Endometrial microvascular endothelial cells (primary cell): ENCODE measurements around the gene ALPL. TPM values are rescaled to one million over a fixed set of nuclear protein-coding genes. Genes with fewer than 3 reads are reported as not detected.

Source experiments
- in situ Hi-C: cut with HindIII; loops from 2 replicates; pipeline ENCODE4 v1.10.0; 2017; ENCODE audit warnings: low sequenced_read_pairs, low pct_unique_long_range_greater_than_20kb; ENCODE audit errors: inconsistent ontology term
- total RNA-seq: library from RNA; depleted of rRNA; stranded (reverse); fragments of >200 nt; gene quantifications from one replicate; pipeline ENCODE4 v1.2.3, GENCODE V29; 2015; ENCODE audit errors: inconsistent ontology term

ALPL gene
- total RNA-seq, 1 donor from 2014 or later, result not detected

DNA sequence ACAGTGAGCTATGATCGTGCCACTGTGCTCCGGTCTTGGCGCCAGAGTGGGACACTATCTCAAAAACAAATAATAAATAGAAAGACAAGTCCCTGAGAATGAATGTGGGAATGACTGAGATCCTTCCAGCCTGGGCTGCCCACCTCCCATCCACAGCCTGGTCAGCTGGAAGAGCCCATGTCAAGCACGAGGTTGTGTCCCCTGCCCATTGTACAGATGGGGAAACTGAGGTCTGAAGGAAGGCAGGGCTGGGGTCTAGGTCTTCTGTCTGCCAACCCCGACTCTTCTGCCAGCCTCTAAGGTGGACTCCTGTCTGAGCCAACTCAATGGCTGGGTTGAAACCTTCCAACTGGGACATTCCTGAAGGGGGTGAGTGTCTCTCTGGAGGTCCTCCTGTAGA is 80.4 kb downstream of the ALPL start:
- in situ Hi-C loops, result no loop called here

DNA sequence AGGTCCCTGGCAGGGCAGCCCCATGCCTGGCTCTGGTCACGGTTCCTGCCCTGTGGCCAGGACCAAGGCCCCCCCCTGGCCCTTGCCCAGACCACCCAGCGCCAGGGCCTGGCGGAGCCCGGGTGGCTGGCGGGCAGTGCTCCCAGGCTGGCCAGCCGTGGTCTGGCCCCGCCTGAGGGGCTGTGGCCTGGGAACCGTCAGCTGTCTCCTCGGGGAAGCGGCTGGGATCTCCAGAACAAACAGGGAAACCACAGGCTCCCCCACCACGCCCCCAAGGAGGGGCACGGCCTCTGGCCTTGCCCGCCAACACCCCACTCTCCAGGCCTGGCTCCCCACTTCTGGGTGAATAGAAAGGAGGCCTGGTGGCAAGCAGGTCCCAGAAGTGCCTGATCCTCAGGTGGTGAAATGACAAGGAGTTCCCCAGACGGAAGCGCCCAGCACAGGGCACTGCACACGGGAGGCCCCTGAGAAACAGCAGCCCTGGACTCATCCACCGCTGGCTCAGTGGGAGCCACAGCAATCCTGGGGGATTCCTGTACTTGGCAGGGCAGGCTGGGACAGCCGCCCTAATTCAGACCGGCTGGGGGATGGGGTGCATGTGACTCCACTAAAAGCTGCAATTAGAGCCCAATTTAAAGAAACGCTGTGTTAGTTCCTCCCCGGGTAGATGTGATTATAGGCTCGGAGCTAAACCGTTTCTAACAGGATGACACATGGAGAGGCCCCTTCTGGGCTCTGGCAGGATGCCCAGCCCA is 81.1 kb downstream of the ALPL start:
- in situ Hi-C loops, result no loop called here

DNA sequence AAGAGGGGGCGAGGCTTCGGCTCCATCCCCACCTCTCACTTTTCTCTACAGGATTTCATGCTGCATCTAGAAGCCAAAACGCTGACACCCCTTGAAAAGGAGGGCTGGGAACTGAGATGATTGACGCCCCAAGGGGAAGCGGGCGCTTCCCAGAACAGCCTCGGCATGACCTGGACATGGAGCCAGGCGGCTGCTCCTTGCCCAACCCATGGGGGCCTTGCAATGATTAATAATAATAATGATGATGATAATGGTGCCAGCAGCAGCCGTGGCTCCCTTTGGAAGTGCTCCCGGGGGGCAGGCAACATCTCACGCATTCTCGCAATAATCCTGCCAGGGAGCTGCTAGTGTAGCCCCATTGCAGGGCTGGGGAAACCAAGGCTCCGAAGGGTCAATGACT is 81.7 kb downstream of the ALPL start:
- in situ Hi-C loops, result no loop called here

DNA sequence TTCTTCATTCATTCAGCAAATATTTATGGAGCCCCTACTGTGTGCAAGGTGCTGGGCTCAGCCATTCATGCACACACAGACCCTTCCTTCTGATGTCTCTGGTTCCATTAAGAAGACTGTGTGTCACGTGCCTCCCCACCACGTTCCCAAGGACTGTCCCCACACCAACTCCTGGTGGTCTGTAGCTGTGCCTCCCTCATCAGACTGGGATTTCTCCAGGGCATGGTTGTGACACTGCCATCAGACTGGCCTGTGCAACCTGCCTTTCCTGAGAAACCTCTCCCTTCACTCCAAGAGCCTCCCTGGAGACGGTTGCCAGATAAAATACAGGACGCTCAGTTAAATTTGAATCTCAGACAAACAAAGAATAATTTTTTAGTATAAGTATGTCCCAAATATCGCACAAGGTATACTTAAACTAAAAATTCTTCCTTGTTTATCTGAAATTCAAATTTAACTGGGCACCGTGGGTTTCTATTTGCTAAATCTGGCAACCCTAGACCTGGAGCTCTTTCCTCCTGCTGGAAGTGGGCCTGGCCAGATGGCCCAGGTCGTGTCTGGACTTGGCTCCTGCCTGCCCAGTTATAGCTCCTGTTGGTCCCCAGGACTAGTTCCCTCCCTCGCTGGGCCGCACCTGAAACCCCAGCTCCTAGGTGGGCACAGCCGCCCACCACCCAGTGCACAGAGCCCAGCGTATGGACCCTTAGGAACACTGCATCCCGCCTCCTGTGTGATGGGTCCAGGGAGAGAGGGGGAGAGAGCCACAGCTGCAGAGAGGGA is 83.1 kb downstream of the ALPL start:
- in situ Hi-C loops, result no loop called here

DNA sequence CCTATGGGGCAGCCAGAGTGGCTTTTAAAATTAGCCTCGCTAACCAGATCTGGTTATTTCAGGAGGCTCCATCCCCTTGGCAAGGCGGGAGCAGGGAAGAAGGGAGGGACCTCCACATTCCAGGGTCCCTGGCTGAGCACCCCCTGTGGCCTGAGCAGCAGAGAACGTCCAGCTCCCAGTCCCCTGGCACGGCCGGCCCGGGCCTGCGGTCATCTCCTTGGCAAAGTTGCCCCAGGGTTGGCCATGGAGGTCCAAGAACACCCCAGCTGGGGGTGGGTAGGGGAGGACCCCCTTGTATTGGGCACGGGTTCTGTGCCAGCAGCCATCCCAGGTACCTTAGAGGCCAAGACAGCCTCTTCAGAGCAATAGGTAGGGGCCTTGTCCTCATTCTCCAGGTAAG is 84.0 kb downstream of the ALPL start:
- in situ Hi-C loops, result no loop called here

DNA sequence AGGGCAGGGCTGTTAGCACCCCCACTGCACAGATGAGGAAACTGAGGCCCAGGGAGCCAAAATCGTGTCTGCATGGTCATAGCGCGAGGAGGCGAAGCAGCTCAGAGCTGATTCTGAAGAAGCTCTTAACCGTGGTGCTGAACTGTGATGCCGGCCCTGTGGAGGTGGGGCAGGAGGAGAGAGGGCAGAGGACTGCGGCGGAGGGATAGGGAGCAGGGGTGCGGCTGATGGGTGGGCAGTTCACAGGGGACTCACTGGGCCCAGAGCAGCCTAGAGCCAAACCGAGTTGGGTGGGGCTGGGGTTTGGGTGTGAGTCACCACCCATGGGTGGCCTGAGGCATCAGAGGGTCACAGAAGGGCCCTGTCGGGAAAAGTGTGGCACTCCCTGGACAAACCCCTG is 85.3 kb downstream of the ALPL start:
- in situ Hi-C loops, result no loop called here

DNA sequence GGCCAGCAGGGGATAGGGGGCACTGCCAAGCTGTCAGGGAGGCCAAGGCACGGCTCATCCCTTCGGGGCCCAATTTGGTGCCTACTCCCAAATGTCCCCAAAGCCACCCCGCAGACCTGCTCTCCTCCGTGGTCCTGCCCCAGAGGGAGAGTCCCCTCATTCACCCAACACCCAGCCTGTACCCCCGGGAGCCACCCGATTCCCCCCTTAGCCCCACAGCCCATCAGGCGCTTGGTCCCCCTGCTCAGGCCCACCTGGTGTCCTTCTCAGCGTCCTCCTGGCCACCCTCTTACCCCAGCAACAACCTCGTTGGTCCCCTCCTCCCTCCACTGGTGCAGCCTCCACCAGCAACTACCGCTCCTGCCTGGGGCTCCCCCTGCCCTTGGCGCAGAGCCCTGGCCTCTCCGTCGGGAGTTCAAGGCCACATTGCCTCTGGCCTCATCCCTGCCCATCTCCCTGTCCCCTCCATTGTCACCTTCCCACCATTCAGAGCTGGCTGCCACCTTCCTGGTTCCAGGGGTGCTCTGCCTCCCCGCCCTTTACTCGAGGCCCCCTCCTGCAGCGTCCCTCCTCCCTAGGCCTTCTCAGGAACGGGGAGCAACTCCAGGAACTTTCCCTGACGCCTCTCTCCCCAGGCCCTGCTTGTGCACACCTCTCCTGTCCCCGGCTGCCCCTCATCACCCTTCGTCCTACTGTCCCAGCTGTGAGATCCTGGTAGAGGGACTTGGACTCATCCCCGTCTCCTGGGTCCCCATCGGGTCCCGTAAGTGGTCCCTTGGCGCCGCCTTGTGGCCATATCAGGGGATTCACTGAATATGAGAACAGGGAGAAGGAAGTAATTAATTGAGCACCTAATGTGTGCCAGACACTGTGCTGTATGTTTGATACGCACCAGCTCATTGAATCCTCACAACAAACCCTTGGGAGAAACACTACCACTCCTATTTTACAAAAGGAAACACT is 86.0 kb downstream of the ALPL start:
- in situ Hi-C loops, result no loop called here

DNA sequence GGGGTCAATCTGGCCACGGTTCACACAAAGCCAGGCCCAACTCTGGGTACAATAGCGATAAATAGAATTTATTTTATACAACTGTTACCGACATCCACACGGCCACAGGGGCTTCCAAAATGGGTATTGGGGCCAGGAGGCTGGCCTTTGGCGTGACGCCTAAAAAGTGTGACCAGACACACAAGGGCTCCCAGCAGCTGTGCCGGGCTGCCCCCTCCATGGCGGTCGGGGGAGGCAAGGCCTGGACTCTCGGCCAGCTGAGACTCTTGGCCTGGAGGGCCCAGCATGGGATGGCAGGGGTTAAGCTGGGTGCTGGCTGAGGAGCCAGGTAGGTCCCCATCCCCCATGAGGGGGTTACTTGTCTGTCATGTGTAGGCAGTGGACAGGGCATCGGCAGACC is 87.0 kb downstream of the ALPL start:
- in situ Hi-C loops, result no loop called here

DNA sequence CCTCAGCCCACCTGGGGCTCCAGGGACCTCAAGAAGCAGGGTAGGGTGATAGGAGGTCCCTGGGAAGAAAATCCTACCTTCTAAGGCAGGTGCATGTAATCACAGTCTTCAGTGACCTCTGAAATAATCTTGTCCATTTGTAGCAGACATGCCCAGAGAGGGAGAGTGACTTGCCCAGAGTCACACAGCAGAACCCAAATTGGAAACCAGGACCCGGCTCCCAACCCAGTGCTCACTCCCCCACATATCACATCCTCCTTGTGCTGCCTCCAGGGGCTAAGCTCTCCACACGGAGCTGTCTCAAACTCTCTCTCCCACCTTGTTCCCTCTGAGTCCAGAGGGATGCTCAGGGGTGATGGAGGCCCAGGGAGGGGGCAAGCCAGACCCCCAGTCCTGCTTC is 87.4 kb downstream of the ALPL start:
- in situ Hi-C loops, result no loop called here

DNA sequence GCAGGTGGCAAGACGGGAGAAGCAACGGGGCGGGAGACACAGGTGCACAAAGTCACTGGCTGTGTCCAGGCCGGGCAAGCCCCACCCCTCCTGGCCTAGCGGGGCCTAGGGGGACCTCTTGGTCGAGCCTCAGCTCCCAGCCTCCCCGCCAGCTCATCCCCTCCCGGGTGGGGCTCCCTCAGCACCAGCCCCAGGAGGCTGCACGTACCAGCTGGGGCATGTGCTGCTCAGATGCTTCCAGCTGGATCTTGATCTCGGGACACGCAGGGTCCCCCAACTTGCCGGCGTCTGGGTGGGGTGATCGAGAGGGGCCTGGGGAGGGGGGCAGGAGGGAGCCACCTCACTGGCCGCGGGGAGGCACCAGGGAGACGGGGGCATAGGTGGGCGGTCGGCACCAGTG is 88.5 kb downstream of the ALPL start:
- in situ Hi-C loops, result no loop called here

DNA sequence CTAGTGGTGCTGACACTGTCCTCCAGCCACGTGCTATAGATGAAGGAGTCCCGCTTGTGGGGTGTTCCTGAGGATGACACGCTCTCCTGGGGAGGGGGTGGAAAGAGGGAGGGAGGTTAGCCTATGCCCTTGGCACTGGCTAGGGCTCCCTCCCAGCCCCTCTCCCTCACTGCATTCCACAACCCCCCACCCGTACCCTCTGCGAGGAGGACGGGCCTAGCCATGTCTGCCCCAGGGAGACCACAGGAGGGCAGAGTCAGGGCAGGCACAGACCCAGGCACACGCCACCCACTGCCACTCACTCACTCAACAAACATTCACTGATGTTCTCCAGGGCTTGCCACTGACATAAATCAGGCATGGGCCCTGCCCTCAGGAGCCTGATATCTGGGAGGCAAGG is 89.2 kb downstream of the ALPL start:
- in situ Hi-C loops, result no loop called here

DNA sequence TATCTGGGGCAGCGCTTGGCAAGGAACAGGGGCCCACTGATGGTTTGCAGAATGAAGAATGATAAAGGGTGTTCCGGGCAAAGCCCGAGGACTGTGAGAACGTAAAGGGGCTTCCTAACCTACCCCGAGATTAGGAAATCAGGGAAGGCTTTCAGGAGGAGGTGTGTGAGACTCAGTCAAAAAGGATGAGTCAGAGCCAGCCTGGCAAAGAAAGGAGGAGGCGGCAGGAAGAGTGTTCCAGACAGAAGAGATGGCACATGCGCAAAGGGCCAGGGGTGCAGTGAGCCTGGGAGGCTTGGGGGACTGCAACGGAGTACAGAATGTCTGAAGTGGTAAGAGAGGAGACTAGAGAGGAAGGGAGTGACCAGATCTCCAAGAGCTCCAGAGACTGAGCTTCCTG is 89.7 kb downstream of the ALPL start:
- in situ Hi-C loops, result no loop called here

DNA sequence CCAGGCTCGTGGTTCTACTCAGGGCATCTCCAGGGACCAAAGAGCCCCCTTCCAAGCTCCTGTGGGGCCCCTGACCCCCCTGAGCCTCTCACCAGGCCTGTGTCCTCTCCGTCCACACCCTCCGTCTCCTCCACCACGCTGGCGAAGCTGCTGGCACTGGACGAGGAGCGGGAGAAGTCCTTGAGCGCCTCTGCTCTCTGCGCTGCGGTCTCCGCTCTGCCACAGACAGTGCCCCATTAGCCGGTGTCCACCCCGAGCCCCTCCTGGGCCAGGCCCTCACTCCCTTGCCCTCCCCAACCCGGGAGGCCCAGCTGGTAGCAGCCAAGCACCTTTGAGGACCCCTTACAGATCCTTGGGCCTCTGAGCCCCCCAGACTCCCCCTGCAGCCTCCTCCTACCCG is 90.2 kb downstream of the ALPL start:
- in situ Hi-C loops, result no loop called here

DNA sequence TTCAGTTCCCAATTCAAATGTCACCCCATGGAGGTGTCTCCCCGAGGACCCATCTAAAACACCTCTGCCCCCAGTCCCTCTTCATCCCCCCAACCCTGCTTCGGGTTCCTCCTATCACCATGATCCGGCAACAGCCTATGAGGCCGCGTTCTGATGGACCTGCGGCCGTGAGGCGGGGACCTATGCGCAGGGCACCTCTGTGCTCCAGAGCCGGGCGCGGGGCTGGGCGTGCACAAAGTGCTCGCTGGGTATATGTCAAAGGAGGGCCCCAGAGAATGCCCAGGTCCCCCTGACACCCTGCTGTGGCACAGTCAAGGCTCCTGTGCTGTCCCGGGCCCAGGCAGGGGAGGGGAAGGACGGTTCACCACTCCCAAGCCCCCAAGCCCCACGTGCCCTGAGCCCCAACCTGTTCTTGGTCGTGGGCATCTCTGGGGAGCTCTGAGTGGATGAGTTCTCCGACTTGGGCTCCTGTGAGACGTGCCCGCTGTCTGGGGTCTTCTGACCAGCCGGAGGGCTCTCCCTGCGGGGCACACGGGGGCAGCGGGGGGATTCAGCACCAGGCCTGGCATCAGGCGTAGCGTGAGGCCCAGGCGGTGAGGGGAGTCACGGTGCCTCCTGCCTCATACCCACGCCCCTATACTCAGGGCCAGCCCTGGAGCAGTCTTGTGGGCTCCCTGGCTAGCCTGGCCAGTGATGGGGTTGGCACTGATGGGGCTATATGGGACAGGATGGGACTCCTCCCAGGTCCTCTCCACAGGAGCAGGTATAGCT is 92.2 kb downstream of the ALPL start:
- in situ Hi-C loops, result no loop called here

DNA sequence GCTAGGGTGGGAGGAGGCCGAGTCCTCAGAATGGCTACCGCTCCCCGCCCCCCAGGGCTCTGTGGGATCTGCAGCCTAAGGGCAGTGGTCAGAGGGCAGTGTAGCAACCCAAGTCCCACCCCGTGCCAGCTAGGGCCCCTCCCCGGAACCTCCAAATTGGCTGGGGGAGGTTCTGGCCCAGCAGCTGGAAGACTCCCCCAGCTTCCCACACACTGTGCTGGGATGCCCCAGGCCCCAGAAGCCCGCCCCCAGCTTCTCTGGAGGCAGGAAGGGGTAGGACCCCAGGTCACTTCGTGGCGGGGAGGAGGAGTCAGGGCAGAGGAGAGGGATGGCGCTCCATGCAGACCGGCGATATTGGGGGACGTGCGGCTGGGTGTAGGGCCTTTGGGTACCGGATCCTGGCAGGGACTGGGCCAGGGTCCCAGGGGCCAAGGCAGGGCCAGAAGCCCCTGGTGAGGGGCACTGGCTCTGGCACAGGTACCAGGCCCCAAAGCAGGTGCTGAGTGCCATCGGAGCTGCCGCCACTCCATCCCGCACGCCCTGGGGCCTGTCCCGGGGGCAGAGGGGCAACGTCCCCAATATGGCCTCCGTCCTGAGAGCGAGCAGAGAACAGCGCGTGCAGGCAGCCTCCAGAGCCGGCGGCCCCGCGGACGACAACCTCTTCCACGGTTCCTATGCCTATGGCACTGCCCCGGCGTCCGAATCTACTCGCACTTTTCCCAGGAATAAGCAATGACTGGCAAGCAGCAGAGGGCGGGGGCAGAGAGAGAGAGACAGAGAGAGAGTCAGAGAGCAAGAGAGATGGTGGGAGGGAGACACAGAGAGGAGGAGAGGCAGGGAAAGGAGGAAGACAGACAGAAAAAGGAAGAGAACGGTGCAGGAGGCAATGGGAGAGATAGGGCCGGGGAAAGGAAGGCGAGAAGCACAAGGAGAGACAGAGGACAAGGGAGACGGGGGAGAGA is 94.2 kb downstream of the ALPL start:
- in situ Hi-C loops, result no loop called here

DNA sequence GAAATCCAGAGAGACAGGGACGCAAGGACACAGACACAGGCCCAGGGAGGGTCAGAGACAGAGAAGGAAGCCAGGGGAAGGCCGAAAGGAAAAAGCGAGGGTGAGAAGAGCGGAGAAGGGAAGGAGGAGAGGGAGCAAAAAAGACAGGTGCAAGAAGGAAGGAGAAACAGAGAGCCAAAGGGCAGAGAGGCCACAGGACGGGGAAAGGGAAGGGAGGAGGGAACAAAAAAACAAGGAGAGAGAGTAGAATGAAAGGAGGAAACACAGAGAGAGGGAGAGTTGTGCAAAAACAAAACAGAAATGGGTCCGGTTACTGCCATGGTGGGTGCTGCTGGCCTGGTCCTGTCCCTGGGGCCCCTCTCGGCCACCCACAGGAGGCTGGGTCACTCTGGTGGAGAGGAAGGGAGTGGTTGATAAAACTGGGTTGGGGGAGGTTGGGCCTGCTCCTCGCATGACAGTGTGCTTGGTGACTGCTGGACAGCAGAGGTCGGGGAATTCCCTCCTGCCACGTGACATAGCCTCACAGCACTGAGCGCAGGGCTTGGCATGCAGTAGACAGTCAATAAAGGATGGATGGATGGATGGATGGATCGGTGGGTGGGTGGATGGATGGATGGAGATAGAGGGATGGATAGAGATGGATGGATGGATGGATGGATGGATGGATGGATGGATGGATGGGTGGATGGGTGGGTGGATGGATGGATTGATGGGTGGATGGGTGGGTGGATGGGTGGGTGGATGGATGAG is 95.2 kb downstream of the ALPL start:
- in situ Hi-C loops, result no loop called here
